HL-60 (cell line): ENCODE data around the gene DAPK3.
A peak's percentile ranks its signal among the peaks of the same experiment; 100 is the strongest.
"Not testable (repeated sequence)": the region's sequence is repeated elsewhere in the genome, so short reads cannot be mapped to it uniquely, and the experiment has no call there.

Experiments used
- DNase-seq, 2 experiments: peaks; one replicate each; pipeline ENCODE4 v3.0.0-alpha.2; 2010 to 2020; ENCODE audit warnings: low read depth in 1 of 2, low spot score in 1 of 2
- H3K27ac ChIP-seq: fragments of 250-450 bp; sonication (Bioruptor Pico); replicated peaks from 2 replicates; pipeline ENCODE4 v1.5.1; 2020; ENCODE audit warnings: mild to moderate bottlenecking, moderate library complexity
- H3K27me3 ChIP-seq: fragments of 250-450 bp; sonication (Bioruptor Pico); 2 replicates; pipeline ENCODE4 v1.5.1; 2021; ENCODE audit warnings: mild to moderate bottlenecking, moderate library complexity; ENCODE audit not compliant: insufficient read depth, poor library complexity, severe bottlenecking
- H3K4me3 ChIP-seq: replicated peaks from 2 replicates; pipeline ENCODE4 v1.5.1; 2011; ENCODE audit warnings: mild to moderate bottlenecking, control low read depth, low read length; ENCODE audit not compliant: insufficient read depth
- CTCF ChIP-seq: IDR thresholded peaks from one replicate; pipeline ENCODE4 v1.5.1; 2011; ENCODE audit warnings: low read length, control low read depth, inconsistent platforms; ENCODE audit not compliant: insufficient read depth
- GABPA ChIP-seq: IDR thresholded peaks from 2 replicates; pipeline ENCODE4 v1.6.1; 2012; ENCODE audit warnings: low read depth
- POLR2AphosphoS5 ChIP-seq: IDR thresholded peaks from 2 replicates; pipeline ENCODE4 v1.6.1; 2012; ENCODE audit warnings: low read depth
- REST ChIP-seq: IDR thresholded peaks from 2 replicates; pipeline ENCODE4 v1.6.1; 2012; ENCODE audit warnings: low read depth; ENCODE audit not compliant: insufficient replicate concordance
- SPI1 ChIP-seq: IDR thresholded peaks from 2 replicates; pipeline ENCODE4 v1.6.1; 2012; ENCODE audit warnings: low read depth, mild to moderate bottlenecking, borderline replicate concordance

DAPK3 gene

GRCh38 chr19:4007836-4008539 lies 37.1 kb upstream of the DAPK3 start:
- DNase-seq = peak in 1 of 2 experiments; percentile 11
- H3K27me3 ChIP-seq = no peaks in the 10 kb centered on the region
- TF ChIP-seq CTCF = no peak
- TF ChIP-seq GABPA = no peak
- TF ChIP-seq POLR2AphosphoS5 = no peak
- no peak for TF ChIP-seq SPI1
- TF ChIP-seq REST = no peak
- peak overlapping the region; percentile 80 for H3K4me3 ChIP-seq
- H3K27ac ChIP-seq = no peak overlapping the region

- TF ChIP-seq POLR2AphosphoS5 (peak; percentile 45; the same call in 1 of the 2 replicates), SPI1 (no peak), CTCF (no peak), REST (peak; percentile 28)
- H3K27me3 ChIP-seq = no peaks in the 10 kb centered on the region
- peak; percentile 86 to 93 for DNase-seq
- H3K4me3 ChIP-seq = peak within 1 kb of the TSS; percentile 80
- H3K27ac ChIP-seq = peak within 1 kb of the TSS; percentile 90
Measured at GRCh38 chr19:4007021-4007835, 36.3 kb upstream of the DAPK3 start, which contains the start of gene PIAS4. PIAS4 (plus strand) TSS chr19:4007736; CDS start chr19:4007761, 25 bp downstream.

- H3K4me3 ChIP-seq, H3K27ac ChIP-seq, DNase-seq, H3K27me3 ChIP-seq: not testable (repeated sequence)
Measured at GRCh38 chr19:4005436-4005835, 34.5 kb upstream of the DAPK3 start.

GRCh38 chr19:4000798-4001197 lies 29.9 kb upstream of the DAPK3 start:
- not testable (repeated sequence) for H3K27me3 ChIP-seq, H3K27ac ChIP-seq, H3K4me3 ChIP-seq, DNase-seq

- not testable (repeated sequence) for H3K27ac ChIP-seq, H3K4me3 ChIP-seq, DNase-seq, H3K27me3 ChIP-seq
Measured at GRCh38 chr19:3998667-3999412, 27.9 kb upstream of the DAPK3 start.
